ENCODE measurements around the gene ZFX.
"Not testable (repeated sequence)": the region's sequence is repeated elsewhere in the genome, so short reads cannot be mapped to it uniquely, and the experiment has no call there.

The ZFX gene

DNA sequence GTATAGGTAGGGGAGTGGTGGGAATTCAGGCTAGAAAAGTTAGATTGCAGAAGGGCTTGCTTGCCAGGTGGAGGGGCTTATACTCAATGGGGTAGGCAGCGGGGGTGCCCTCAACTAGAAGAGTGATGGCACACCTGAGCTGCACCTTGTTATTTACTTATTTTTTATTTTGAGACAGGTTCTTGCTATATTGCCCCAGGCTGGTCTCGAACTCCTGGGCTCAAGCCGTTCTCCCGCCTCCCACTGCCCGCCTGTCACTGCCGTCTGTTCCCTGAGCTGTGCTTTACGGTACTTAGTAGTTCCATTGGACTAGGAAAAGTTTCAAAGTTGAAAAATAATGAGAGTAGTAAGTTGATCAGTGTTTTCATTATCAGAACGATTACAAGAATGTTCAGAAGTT, 2.0 kb downstream of the ZFX start:
- DNase-seq (ENCODE audit: low read depth), result no peak

DNA sequence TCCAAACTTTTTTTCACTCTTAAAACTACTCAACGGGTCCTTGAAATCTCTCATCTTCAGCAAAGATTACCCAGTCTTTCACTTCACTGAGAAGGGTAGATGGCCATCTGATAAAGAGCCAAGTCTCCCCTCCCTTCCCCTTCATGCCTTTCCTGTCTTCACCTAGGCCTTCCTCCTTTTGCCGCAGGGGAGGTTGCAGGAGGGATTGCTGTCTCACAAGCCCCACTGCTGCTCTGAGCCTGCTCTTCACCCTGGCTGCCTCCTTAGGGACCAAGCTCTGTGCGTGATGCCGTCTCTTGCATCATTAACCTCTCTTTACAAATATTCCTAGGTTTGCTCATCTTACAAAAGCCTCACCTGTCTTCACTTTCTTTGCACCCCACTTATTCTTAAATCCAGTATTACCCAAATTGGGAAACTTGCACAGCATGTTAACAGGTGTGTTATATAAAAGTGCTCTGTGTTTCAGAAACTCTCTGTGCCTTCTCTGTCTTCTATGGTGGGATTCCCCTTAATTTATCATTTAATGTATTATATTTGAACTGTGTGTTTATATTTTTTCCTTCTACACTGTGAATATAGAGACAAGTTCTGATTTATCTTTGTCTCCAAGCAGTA, 3.8 kb downstream of the ZFX start:
- peak; percentile 43 for DNase-seq (ENCODE audit: low read depth)

DNA sequence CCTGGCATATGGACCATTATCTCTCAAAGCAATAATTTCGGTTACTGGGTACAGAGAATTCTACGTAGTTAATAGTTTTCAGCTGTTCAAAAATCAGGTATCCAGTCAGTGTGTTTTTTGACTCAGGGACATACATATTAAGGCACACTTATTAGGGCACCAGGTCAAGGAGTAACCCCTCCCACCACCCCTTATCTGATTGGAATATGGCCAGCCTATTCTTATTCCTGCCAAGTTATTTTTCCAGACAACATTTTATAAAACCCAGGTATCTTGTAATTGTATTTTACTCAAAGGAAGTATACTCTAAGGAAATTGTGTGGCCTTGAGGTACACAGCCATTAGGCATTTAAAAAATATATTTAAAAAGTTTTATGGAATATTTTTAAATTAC, 4.3 kb downstream of the ZFX start:
- DNase-seq (ENCODE audit: low read depth), result no peak

DNA sequence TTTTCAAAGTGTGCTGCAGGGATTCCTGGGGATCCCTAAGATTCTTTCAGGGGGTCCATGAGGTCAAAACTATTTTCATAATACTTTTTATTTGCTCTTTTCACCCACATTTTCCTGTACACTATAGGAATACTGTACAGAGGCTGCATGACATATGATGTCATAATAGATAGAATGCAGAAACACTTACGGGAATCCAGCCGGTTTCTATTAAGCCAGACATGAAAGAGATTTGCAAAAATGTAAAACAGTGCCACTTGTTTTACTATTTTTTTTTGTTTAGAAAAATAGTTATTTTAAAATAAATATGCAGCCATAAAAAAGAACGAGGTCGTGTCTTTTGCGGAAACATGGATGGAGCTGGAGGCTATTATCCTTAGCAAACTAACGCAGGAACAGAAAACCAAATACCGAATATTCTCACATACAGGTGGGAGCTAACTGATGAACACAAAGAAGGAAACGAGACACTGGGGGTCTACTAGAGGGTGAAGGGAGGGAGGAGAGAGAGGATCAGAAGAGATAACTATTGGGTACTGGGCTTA, 5.0 kb downstream of the ZFX start:
- DNase-seq (ENCODE audit: low read depth), result no peak

DNA sequence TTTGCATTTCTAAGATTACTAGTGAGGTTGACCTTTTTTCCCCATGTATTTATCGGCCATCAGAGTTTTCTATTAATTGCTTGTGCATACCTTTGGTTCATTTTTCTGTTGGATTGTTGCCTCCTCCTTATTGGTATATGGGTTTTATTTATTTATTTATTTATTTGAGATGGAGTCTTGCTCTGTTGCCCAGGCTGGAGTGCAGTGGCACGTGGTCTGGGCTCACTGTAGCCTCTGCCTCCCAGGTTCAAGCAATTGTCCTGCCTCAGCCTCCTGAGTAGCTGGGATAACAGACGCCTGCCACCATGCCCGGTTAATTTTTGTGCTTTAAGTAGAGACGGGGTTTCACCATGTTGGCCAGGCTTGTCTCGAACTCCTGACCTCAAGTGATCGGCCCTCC, 6.2 kb downstream of the ZFX start:
- DNase-seq (ENCODE audit: low read depth), result not testable (repeated sequence)

DNA sequence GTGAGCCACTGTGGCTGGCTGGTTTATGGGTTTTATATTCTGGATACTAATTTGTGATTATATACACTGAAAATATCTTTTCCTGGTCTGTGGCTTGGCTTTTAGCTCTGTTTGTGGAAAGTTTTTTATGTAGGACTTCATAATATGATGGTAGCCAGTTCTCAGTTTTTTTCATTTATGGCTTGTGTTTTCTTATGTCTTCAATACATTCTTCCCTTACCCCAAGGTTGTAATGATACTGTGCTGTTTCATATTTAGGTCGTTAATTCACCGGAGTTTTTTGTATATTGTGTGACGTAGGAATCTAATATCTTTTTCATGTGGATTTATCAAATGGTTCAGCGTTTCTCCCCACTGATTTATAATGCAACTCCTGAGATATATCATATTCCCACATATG, 6.6 kb downstream of the ZFX start:
- DNase-seq (ENCODE audit: low read depth), result no peak

DNA sequence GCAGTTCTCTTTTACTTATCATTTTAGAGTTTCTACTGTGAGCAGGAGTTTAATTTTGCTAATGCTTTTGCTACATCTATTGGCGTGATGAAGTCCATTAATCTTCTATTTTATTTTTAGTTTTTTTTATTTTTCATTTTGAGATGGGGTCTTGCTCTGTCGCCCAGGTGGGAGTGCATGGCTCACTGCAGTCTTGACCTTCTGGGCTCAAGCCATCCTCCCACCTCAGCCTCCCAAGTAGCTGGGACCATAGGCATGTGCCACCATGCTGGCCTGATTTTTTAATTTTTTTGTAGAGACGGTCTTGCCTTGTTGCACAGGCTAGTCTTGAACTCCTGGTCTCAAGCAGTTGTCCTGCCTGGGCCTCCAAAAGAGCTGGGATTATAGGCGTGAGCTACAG, 9.4 kb downstream of the ZFX start:
- no peak for DNase-seq (ENCODE audit: low read depth)

DNA sequence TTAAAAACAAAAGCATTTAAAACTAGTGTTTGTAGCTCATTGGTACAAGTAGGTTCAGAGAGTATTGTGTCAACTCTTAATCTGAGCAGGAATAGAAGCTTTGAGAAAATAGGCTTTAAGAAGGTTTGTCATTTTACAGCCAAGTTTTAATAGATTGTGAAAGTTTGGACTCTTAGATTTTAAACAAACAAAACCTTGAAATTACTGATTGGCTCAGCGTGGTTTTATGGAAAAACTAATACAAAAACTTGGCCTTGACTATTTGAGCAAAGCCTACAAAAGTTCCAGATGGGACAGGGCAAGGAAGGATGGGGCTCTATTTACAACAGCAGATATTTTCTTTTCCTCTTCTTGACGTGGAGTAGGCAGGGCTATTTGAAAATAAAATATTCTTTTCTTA, 16.5 kb downstream of the ZFX start:
- no peak for DNase-seq (ENCODE audit: low read depth)

DNA sequence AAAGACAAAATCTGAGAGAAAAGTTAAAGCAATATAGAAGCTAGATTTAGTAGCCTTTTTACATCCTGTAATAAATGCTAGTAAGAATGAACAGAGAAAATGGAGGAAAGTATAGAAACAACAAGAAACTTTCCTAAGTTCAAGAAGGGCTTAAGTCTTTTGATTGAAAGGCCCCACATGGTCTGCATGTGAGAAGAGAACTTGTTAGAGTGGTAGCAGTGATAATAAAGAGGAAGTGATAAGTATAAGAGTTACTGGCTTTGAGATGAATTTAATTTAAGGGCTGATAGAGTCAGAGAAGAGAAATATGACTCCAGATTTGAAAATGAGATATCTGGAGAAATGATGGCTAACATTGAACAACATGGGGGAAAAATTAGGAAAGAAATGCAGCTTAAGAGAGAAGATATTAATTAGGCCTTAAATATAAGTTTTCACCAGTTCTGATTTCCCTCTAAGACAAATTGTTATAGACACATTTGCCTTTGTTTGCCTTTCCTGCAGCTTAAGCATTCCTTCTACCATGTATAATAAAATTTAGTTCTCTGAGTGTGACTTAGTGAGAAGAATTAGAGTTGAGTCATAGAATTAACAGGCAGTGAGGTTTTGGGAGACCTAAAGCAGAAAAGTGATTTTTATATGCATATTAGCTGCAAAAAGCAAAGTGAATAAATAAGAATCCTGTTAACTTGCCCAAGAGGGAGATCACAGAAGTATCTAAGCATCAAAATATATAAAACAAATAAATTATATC, 18.4 kb downstream of the ZFX start:
- DNase-seq (ENCODE audit: low read depth), result no peak

DNA sequence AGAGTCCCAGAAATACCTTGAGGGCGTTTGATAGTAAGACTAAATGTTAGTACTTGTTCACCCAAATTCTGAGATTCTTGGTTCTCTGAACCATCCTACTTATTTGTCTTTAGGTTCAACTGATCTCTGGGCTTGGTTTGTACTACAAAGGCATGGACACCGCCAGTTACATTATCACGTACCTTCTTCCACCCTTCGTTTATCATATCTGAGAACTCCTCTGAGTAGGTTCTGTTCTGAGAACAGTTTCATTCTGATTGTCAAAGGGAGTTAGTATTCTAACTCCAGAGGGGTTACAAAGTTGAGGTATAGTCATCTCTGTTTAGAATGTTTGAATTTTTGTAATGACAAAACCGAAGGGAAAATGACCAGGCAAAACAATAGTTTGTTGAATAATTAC, 19.3 kb downstream of the ZFX start:
- DNase-seq (ENCODE audit: low read depth), result no peak

DNA sequence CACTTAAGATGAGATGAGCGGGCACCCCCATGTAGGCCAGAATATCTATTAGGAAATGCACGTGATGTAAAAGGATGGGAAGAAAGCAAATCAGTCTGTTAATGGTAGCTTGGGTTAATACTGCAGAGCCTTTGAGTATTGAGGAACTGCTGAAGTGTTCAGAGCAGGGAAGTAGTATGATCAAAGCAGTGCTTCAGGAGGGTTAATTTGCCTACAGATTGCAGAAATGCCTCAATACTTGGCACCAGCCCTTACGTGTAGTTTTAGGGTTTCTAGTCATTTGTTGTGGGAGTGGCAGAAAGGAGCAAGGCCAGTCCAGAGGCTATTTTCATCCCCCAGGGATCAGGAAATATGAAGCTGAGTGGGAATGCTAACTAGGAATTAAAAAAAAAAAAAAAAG, 19.7 kb downstream of the ZFX start:
- DNase-seq (ENCODE audit: low read depth), result no peak

DNA sequence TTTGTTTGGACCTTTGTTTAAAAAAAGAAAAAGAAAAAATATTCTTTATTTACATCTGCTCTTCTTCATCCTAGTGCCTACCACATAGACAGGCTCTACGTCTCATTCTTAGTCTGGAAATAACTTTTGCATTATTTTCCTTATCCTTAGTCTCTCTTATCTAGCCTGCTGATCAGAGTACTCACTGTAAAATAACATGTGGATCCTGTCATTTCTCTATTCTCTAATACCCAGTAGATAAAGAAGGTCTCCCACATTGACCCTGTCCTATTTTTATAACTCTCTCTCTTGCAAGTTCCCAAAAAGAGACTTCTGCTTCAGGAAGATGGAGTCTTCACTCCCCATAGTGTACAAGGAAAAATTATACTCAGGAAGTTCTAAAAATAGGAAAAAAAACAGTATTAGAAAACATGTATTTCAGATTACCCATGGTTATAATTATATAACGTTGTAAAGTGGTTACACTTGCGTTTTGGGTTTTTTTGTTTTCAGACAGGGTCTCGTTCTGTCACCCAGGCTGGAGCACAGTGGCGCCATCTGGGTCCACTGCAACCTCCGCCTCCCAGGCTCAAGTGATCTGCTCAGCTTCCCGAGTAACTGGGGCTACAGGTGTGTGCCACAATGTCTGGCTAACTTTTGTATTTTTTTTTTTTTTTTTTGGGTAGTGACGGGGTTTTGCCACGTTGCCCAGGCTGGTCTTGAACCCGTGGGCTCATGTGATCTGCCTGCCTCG, 23.8 kb downstream of the ZFX start:
- no peak for DNase-seq (ENCODE audit: low read depth)

DNA sequence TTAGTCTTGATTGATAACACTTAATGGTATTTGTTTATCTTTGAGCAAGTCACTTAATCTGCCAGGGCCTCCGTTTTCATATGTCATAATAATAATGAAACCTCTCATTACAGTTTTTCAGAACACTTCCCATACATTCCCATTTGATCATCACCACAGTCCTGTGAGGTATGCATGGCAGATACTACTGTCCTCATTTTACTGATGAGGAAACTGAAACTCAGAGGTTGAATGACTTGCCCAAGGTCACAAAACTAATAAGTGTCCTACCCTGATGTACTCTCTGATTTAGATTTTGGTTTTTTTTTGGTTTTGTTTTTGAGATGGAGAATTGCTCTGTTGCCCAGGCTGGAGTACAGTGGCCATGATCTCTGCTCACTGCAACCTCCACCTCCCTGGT, 25.7 kb downstream of the ZFX start:
- DNase-seq (ENCODE audit: low read depth), result no peak

DNA sequence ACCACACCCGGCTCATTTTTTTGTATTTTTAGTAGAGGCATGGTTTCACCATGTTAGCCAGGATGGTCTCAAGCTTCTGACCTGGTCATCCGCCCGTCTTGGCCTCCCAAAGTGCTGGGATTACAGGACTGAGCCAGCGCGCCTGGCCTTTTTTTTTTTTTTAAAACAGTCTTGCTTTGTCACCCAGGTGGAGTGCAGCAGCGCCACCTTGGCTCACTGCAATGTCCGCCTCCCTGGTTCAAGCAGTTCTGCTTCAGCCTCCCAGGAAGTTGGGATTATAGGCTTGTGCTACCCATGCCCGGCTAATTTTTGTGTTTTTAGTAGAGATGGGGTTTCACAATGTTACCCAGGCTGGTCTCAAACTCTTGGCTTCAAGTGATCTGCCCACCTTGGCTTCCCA, 28.9 kb downstream of the ZFX start:
- no peak for DNase-seq (ENCODE audit: low read depth)

DNA sequence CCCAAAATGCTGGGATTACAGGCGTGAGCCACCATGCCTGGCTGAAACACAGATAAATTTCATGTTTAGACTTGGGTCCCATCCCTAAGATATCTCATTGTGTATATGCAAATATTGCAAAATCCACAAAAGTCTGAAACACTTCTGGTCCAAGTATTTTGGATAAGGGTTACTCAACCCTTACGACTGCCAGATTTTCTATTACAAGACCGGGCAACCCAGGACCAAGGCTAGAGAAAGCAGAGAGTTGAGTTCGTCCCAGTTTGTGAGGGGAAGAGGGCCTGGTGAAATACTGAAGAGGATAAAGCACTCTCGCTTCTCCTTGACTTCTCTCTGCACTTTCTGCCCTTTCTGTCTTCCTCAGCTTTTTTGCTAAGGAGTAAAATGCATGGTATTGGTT, 34.5 kb downstream of the ZFX start:
- no peak for DNase-seq (ENCODE audit: low read depth)

DNA sequence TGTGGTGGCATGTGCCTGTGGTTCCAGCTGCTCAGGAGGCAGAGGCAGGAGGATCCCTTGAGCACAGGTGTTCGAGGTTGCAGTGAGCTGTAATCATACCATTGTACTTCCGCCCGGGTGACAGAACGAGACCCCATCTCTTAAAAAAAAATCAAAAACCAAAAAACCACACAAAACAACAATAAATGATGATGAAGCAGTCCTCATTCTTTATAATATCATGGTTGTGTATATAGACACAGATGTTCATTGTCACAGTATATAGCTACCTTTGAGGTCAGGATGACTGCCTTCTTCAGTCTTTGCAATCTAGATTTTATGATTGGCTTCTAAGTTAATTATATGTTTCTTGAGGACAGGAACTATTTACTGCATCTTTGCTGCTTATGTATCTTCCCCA, 37.0 kb downstream of the ZFX start:
- DNase-seq (ENCODE audit: low read depth), result no peak

DNA sequence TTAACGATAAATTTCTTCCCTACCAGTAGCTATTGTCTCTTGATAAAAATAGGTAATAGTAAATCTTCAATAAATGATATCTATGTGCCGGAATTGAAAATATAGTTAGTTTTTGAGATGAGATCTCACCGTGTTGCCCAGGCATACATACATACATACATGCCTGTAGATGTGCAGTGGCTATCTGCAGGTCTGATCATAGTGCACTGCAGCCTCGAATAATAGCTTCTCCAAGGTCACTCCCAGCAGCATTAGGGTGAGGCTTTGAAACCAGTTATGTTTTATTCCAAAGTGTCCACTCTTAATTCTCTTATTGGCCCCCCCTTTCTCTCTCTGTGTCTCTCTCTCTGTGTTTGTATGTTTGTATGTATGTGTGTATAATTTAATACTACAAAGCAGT, 37.5 kb downstream of the ZFX start:
- DNase-seq (ENCODE audit: low read depth), result no peak

DNA sequence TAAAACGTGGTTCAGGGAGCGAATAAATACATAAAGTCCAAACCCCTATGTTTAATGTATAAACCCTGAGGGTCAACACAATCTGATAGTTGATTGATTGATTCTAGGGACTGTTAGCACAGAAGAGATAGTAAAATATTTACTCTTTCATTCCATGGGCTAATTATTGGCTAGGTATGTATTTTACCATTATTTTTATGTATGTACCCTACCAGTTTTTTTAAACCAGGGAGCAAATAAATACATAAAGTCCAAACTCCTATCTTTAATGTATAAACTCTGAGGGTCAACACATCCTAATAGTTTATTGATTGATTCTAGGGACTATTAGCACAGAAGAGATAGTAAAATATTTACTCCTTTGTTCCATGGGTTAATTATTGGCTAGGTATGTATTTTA, 40.0 kb downstream of the ZFX start:
- DNase-seq (ENCODE audit: low read depth), result no peak

DNA sequence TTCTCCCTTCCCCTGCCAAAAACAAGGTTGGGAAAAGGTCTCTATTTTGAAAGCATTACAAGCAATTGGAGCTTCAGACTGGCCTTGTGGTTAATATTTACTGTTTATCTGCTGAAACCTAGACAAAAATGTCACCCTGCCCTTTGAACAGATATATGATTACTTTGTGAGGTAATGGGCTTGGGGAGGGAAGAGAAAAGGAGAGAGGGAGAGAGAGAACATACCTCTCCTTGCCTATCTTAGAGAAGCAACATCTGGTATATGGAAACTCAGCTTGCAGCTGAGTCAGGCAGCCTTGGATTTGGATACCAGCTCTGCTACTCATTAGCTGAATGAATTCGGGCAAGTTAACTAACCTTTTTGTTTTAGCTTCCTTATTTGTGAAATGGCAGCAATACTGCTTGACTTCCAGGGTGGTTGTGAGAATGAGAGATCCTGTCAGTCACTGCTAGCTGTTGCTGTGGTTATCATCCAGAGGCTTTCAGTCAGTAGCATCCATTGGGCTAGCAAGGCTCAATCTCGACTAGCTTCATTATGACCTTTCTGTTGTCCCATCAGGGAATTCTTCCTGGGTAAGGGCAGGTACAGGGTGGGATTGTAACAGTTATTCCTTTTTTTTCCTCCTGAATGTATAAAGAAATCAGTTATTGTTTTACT, 41.1 kb downstream of the ZFX start:
- DNase-seq (ENCODE audit: low read depth), result no peak

DNA sequence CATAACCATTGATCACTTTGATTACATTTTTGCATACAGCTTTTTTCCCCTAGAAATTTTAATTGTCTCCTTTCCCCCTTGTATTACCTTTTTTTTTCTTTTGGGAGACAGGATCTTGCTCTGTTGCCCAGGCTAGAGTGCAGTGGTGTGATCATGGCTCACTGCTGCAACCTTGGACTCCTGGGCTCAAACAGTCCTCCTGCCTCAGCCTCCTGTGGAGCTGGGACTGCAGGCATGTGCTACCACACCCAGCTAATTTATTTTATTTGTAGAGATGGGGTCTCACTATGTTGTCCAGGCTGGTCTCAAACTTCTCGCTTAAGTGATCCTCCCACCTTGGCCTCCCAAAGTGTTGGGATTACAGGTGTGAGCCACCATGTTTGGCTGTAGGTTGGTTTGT, 47.0 kb downstream of the ZFX start:
- DNase-seq (ENCODE audit: low read depth), result no peak

DNA sequence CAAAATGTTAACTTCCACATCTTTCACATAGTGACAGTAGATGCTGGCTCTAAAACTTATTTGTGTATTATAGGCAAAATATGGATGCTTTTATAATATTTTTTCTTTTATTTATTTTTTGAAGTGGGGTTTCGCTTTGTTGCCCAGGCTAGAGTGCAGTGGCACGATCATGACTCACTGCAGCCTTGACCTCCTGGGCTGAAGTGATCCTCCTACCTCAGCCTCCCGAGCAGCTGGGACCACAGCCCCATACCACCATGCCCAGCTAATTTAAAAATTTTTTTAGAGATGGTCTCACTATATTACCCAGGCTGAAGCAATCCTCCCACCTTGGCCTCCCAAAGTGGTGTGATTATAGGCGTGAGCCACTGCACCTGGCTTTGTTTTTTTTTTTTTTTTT, 48.6 kb downstream of the ZFX start:
- DNase-seq (ENCODE audit: low read depth), result no peak

DNA sequence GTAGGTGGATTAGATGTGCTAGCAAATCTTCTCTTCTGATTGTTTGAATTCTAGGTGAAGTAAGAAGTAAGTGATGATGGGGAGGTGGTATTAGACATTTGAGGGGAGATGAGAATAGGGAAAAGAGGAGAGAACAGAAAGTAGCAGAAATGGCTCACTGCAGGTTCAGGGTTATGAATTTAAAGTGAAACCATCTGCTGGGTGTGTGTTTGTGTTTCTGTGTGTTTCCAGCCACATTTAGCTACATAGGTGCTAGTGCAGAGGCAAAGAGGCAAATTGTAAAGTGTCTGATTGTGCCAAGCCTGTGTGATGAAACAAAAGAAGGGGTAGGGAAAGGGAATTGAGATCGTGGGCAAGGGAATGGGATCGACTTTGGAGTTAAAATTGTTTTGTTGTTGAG, 50.6 kb downstream of the ZFX start:
- DNase-seq (ENCODE audit: low read depth), result no peak

DNA sequence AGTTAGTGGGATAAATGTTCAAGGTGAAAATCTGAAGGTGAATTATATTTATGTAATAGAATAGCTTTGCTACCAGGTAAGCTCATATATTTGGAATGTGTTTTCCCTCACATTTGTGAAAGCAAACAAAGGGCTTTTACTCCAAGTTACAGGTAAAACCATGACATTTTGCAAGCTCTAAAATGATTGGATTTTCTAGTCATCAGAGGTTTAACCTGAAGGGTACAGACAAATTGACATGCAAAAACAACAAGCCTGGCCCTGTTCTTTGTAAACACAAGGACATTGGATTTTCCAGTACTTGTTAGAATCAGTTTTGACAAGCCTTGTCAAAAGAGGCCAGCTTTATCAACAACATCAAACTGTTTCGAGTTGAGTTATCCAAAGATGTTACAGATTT, 51.7 kb downstream of the ZFX start:
- no peak for DNase-seq (ENCODE audit: low read depth)
